IMR-90 (cell line): Measurements from ENCODE around the gene TP73. TPM values are rescaled to one million over a fixed set of nuclear protein-coding genes. Genes with fewer than 3 reads are reported as not detected.

ENCODE experiments used
- ATAC-seq: fragments of 200-7000 bp; cut with Tn5 transposase; 2 replicates; pipeline ENCODE4 v1.9.1; 2020; ENCODE audit warnings: low read depth, mild to moderate bottlenecking, moderate library complexity
- BruUV-seq: library from RNA; stranded (reverse); fragments of 400-500 nt; replicated peaks from 2 replicates; lab custom pipeline; 2021; lab: Mats Ljungman, UMichigan
- CTCF ChIA-PET: fragments of 300-600 bp; formaldehyde crosslinking; extraction: SDS; loops from one replicate; lab custom pipeline; 2021; ENCODE audit warnings: antibody characterized with exemption; lab: Yijun Ruan, JAX
- POLR2A ChIA-PET: fragments of 300-600 bp; sonication (Branson Sonifier 250); formaldehyde crosslinking; loops from one replicate; lab custom pipeline; 2022; ENCODE audit warnings: antibody characterized with exemption; ENCODE audit not compliant: unreplicated experiment; lab: Charles Lee
- DNase-seq: peaks from one replicate; pipeline ENCODE4 v3.0.0; 2013
- H2AFZ ChIP-seq: replicated peaks from 2 replicates; pipeline ENCODE3; 2013; ENCODE audit warnings: low read length, mild to moderate bottlenecking; ENCODE audit not compliant: poor library complexity
- H2AK5ac ChIP-seq: 2 replicates; pipeline ENCODE4 v1.6.1; 2013; ENCODE audit warnings: low read depth, low read length, inconsistent platforms
- H2AK9ac ChIP-seq: replicated peaks from 2 replicates; pipeline ENCODE3; 2013; ENCODE audit warnings: mild to moderate bottlenecking, low read depth, low read length, moderate library complexity; ENCODE audit not compliant: poor library complexity
- H2BK120ac ChIP-seq: 2 replicates; pipeline ENCODE4 v1.6.1; 2013; ENCODE audit warnings: low read depth, low read length, inconsistent platforms
- H2BK15ac ChIP-seq: 3 replicates; pipeline ENCODE4 v1.6.1; 2013; ENCODE audit warnings: low read depth, low read length, inconsistent platforms
- H2BK20ac ChIP-seq: 2 replicates; pipeline ENCODE4 v1.6.1; 2013; ENCODE audit warnings: low read depth, mild to moderate bottlenecking, inconsistent platforms, low read length, moderate library complexity
- H2BK5ac ChIP-seq: 2 replicates; pipeline ENCODE4 v1.6.1; 2013; ENCODE audit warnings: mild to moderate bottlenecking, low read depth, low read length, inconsistent platforms; ENCODE audit not compliant: poor library complexity, severe bottlenecking
- H3K14ac ChIP-seq: replicated peaks from 2 replicates; pipeline ENCODE4 v1.6.1; 2013; ENCODE audit warnings: low read depth, low read length, inconsistent platforms
- H3K18ac ChIP-seq: 2 replicates; pipeline ENCODE4 v1.6.1; 2013; ENCODE audit warnings: low read depth, low read length, control low read depth
- H3K23ac ChIP-seq: 2 replicates; pipeline ENCODE4 v1.6.1; 2013; ENCODE audit warnings: low read depth, low read length, inconsistent platforms
- H3K27ac ChIP-seq: 2 replicates; pipeline ENCODE4 v1.5.1; 2013; ENCODE audit warnings: mild to moderate bottlenecking, control low read depth, low read length; ENCODE audit not compliant: insufficient read depth
- H3K27me3 ChIP-seq: 2 replicates; pipeline ENCODE4 v1.6.1; 2013; ENCODE audit warnings: low read length; ENCODE audit not compliant: control insufficient read depth, insufficient read depth
- H3K36me3 ChIP-seq: 2 replicates; pipeline ENCODE4 v1.6.1; 2013; ENCODE audit warnings: low read length, mixed read lengths; ENCODE audit not compliant: control insufficient read depth, insufficient read depth
- H3K4ac ChIP-seq: 2 replicates; pipeline ENCODE4 v1.6.1; 2013; ENCODE audit warnings: low read depth, low read length, inconsistent platforms
- H3K4me1 ChIP-seq: 2 replicates; pipeline ENCODE4 v1.6.1; 2013; ENCODE audit warnings: low read length, mixed read lengths; ENCODE audit not compliant: control insufficient read depth, insufficient read depth
- H3K4me2 ChIP-seq: 2 replicates; pipeline ENCODE4 v1.6.1; 2013; ENCODE audit warnings: low read depth, mild to moderate bottlenecking, control low read depth, low read length, moderate library complexity
- H3K4me3 ChIP-seq: 2 replicates; pipeline ENCODE4 v1.5.1; 2013; ENCODE audit warnings: low read depth, mild to moderate bottlenecking, control low read depth, low read length, moderate library complexity; ENCODE audit not compliant: insufficient read depth
- H3K56ac ChIP-seq: 2 replicates; pipeline ENCODE4 v1.6.1; 2013; ENCODE audit warnings: low read length, inconsistent platforms; ENCODE audit not compliant: insufficient read depth; ENCODE audit errors: extremely low read depth
- H3K79me1 ChIP-seq, 2 experiments: 2 replicates each; pipeline ENCODE4 v1.6.1; 2013; ENCODE audit warnings: low read length in 2 of 2, inconsistent platforms in 1 of 2, low read depth in 1 of 2
- H3K9ac ChIP-seq: 2 replicates; pipeline ENCODE4 v1.6.1; 2013; ENCODE audit warnings: low read depth, low read length, control low read depth
- H3K9me1 ChIP-seq: 2 replicates; pipeline ENCODE4 v1.6.1; 2013; ENCODE audit warnings: low read length, inconsistent platforms; ENCODE audit not compliant: insufficient read depth
- H3K9me3 ChIP-seq: 2 replicates; pipeline ENCODE4 v1.6.1; 2013; ENCODE audit warnings: low read length; ENCODE audit not compliant: control insufficient read depth, insufficient read depth
- H4K20me1 ChIP-seq: 2 replicates; pipeline ENCODE4 v1.6.1; 2013; ENCODE audit warnings: low read length, inconsistent platforms; ENCODE audit not compliant: insufficient read depth
- H4K5ac ChIP-seq: 2 replicates; pipeline ENCODE4 v1.6.1; 2013; ENCODE audit warnings: mild to moderate bottlenecking, low read depth, low read length, control low read depth
- H4K8ac ChIP-seq, 2 experiments: 2 replicates each; pipeline ENCODE4 v1.6.1; 2013; ENCODE audit warnings: low read depth in 2 of 2, low read length in 2 of 2, control low read depth in 1 of 2, inconsistent platforms in 1 of 2
- H4K91ac ChIP-seq: 2 replicates; pipeline ENCODE4 v1.6.1; 2013; ENCODE audit warnings: low read depth, low read length, inconsistent platforms; ENCODE audit not compliant: insufficient read depth
- CEBPB ChIP-seq: IDR thresholded peaks from 2 replicates; pipeline ENCODE4 v1.6.1; 2012; ENCODE audit warnings: low read depth, low read length, improper control_type of control experiment
- NFE2L2 ChIP-seq: fragments of 150-350 bp; IDR thresholded peaks from 2 replicates; pipeline ENCODE4 v1.6.1; 2016; ENCODE audit warnings: low read depth, mild to moderate bottlenecking, low read length
- WGBS, 2 experiments: methylation state at CpG; one replicate each; pipeline versions ENCODE4 v1.1.5 to v1.1.7; 2013; ENCODE audit warnings: missing lambda C conversion rate in 2 of 2; ENCODE audit not compliant: insufficient read length in 1 of 2; ENCODE audit errors: extremely low coverage in 2 of 2; 5-methylcytosine and 5-hydroxymethylcytosine counted together
- dilution Hi-C: fragments of 300-500 bp; cut with HindIII; formaldehyde crosslinking; loops from one replicate; pipeline ENCODE4 v1.14.3; 2018; ENCODE audit warnings: low sequenced_read_pairs; ENCODE audit not compliant: unreplicated experiment
- in situ Hi-C: fragments of 300-500 bp; cut with MboI; formaldehyde crosslinking; loops from 3 replicates; pipeline ENCODE4 v1.14.3; 2019; ENCODE audit warnings: low sequenced_read_pairs, inconsistent platforms, mixed read lengths
- intact Hi-C: fragments of 100-400 bp; cut with micrococcal nuclease; formaldehyde crosslinking; loops from 2 replicates; pipeline ENCODE4 v1.10.0; 2022
- polyA plus RNA-seq, 3 experiments: library from polyadenylated mRNA; depleted of rRNA; stranded (reverse); fragments of >200 nt; gene quantifications; 2 replicates each; pipeline ENCODE4 v1.2.3, GENCODE V29; 2012; ENCODE audit warnings: low replicate concordance in 1 of 3
- total RNA-seq: library from RNA; depleted of rRNA; stranded (reverse); fragments of >200 nt; gene quantifications from 2 replicates; pipeline ENCODE4 v1.2.3, GENCODE V29; 2012

TP73 gene
- total and polyA plus RNA-seq, 2 of the 4 experiments (the other 2 are of a cell fraction): not detected

DNA sequence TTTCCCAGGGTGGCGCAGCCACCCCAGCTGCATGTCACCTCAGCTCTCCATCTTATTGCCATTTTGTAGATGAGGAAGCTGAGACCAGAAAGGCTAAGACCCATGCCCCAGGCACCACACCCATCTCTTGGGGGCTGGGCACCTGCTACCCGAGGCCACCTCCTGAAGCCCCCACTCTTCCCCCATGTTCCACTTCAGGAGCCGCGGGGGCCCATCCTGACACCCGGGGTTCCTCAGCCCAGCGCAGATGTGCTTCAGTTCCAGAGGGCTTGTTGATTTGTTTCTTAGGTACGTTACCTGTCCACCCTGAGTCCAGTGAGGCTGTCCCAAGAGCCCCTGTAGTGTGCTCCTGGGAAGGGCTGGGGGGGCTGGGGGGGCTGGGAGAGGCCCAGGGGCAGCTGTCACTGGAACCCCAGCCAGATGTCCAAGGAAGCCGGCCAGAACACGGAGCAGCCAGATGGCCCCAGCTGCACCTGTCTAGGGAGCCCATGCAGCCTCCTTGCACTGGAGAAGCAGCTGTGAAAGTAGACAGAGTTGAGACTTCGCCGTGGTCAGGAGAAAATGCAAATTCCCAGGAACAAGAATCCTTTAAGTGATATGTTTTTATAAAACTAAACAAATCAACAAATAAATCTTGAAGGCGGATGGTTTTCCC lies 82.8 kb downstream of the TP73 start:
- H3K56ac ChIP-seq: no peak overlapping the region
- H3K4me3 ChIP-seq: no peak overlapping the region
- no peaks in the 10 kb centered on the region; the same call in 1 of the 2 replicates for H3K27me3 ChIP-seq
- no peak overlapping the region for H3K23ac ChIP-seq
- POLR2A ChIA-PET: no interaction called here
- no peak overlapping the region for H2AK9ac ChIP-seq
- no peaks in the 10 kb centered on the region for H3K79me1 ChIP-seq
- TF ChIP-seq CEBPB (no peak), NFE2L2 (no peak)
- DNase-seq (no peak), ATAC-seq (no peak)
- H4K91ac ChIP-seq: no peak overlapping the region
- H2BK120ac ChIP-seq: no peak overlapping the region
- no peak overlapping the region for H3K27ac ChIP-seq
- no peak overlapping the region for H2AK5ac ChIP-seq
- no peak overlapping the region for H2AFZ ChIP-seq
- no peak overlapping the region for H3K18ac ChIP-seq
- H2BK20ac ChIP-seq: no peak overlapping the region
- WGBS, 2 experiments: 60% methylated on average over 2 of the region's 12 CpGs; no CpG with 5 or more reads in 1 of the 2 experiments
- dilution Hi-C loops: no loop called here
- H4K5ac ChIP-seq: no peak overlapping the region
- no TSS peak for BruUV-seq
- CTCF ChIA-PET: interaction anchor here (0.5 kb wide), 1 partner anchor 1365 kb away, joined by 8 read pairs; no protein-coding TSS in a partner anchor
- intact Hi-C loops: no loop called here
- in situ Hi-C loops: no loop called here
- H3K9me3 ChIP-seq: no peaks in the 10 kb centered on the region
- no peak overlapping the region for H3K14ac ChIP-seq
- H3K9me1 ChIP-seq: no peaks in the 10 kb centered on the region
- H3K4ac ChIP-seq: no peak overlapping the region
- H4K20me1 ChIP-seq: no peaks in the 10 kb centered on the region
- peaks cover 27% of the 10 kb centered on the region for H3K36me3 ChIP-seq
- no peak overlapping the region for H2BK15ac ChIP-seq
- no peak overlapping the region for H3K4me2 ChIP-seq
- no peak overlapping the region for H4K8ac ChIP-seq
- H2BK5ac ChIP-seq: no peak overlapping the region
- H3K4me1 ChIP-seq: no peaks in the 10 kb centered on the region
- H3K9ac ChIP-seq: no peak overlapping the region
